Sigmoid colon (tissue), 7 donors: ENCODE results near the gene RIPK4. TPM values are rescaled to one million over a fixed set of nuclear protein-coding genes. Genes with fewer than 3 reads are reported as not detected.

Experiments used
- DNase-seq: peaks from one replicate; pipeline ENCODE4 v3.0.0-alpha.2; 2019
- H3K27ac ChIP-seq, 4 donors: fragments of 200-600 bp; sonication (generic); one replicate each; pipeline ENCODE4 v1.5.1; 2016 to 2019; ENCODE audit warnings: mild to moderate bottlenecking in 1 of 4
- H3K27me3 ChIP-seq, 3 donors: fragments of 200-600 bp; sonication (generic); one replicate each; pipeline ENCODE4 v1.5.1; 2019; ENCODE audit warnings: mild to moderate bottlenecking in 1 of 3
- H3K36me3 ChIP-seq, 4 donors: fragments of 200-600 bp; sonication (generic); one replicate each; pipeline ENCODE4 v1.5.1; 2016 to 2019
- H3K4me1 ChIP-seq, 4 donors: fragments of 200-600 bp; sonication (generic); one replicate each; pipeline ENCODE4 v1.5.1; 2017 to 2019
- H3K4me3 ChIP-seq, 4 donors: fragments of 200-600 bp; sonication (generic); one replicate each; pipeline ENCODE4 v1.5.1; 2017 to 2019; ENCODE audit warnings: mild to moderate bottlenecking in 2 of 4, moderate library complexity in 1 of 4
- H3K9me3 ChIP-seq, 4 donors: fragments of 200-600 bp in 3 of 4; sonication (generic) in 3 of 4; one replicate each; pipeline versions ENCODE4 v1.5.1 to v1.6.1; 2013 to 2019
- CTCF ChIP-seq, 4 experiments: fragments of 450-650 bp in 3 of 4; fragments of 200-600 bp in 1 of 4; IDR thresholded peaks; one replicate each; pipeline ENCODE4 v1.5.1; 2016 to 2019; ENCODE audit warnings: antibody characterized with exemption in 4 of 4, mild to moderate bottlenecking in 3 of 4, moderate library complexity in 2 of 4
- EP300 ChIP-seq, 4 donors: sonication (generic); formaldehyde crosslinking; IDR thresholded peaks; one replicate each; pipeline ENCODE4 v1.6.1; 2017; ENCODE audit warnings: antibody characterized with exemption in 4 of 4
- POLR2A ChIP-seq, 2 donors: fragments of 450-650 bp; IDR thresholded peaks; one replicate each; pipeline ENCODE4 v1.6.1; 2016; ENCODE audit warnings: antibody characterized with exemption in 2 of 2, mild to moderate bottlenecking in 2 of 2, moderate library complexity in 2 of 2
- POLR2AphosphoS5 ChIP-seq, 4 donors: sonication (generic); formaldehyde crosslinking; IDR thresholded peaks; one replicate each; pipeline ENCODE4 v1.6.1; 2017; ENCODE audit warnings: antibody characterized with exemption in 4 of 4
- WGBS, 2 donors: extraction: QIAGEN DNeasy Blood & Tissue Kit; methylation state at CpG; one replicate each; pipeline ENCODE4 v1.1.7; 2013; 5-methylcytosine and 5-hydroxymethylcytosine counted together
- intact Hi-C: fragments of 100-400 bp; cut with DNase I; formaldehyde crosslinking; loops from one replicate; pipeline ENCODE4 v1.15.1; 2023
- polyA plus RNA-seq, 3 donors: library from polyadenylated mRNA; stranded (reverse); fragments of 200-250 nt; gene quantifications; one replicate each; pipeline ENCODE4 v1.2.3, GENCODE V29; 2013
- total RNA-seq, 4 donors: library from RNA; depleted of rRNA; stranded (reverse); fragments of >200 nt; gene quantifications; one replicate each; pipeline ENCODE4 v1.1.0, GENCODE V29; 2016
- donor health status: healthy with polysubstance abuse.
- donor health status: Bipolar disorder and iron deficiency.
- donor health status: healthy.

The RIPK4 gene
- total and polyA plus RNA-seq, 7 donors = under 0.01 to 7.8 (median 0.54) TPM

GRCh38 chr21:41802198-41802584, 35.3 kb upstream of the RIPK4 start:
- H3K36me3 ChIP-seq = peaks cover 4 to 30% (median 10%) of the 10 kb centered on the region in 4 donors
- no peak for DNase-seq
- H3K9me3 ChIP-seq = no peaks in the 10 kb centered on the region
- TF ChIP-seq EP300 (IDR thresholded peaks at IDR 0.05) (no peak), POLR2A (IDR thresholded peaks at IDR 0.05) (no peak), POLR2AphosphoS5 (IDR thresholded peaks at IDR 0.05) (no peak), CTCF (IDR thresholded peaks at IDR 0.05) (no peak)
- H3K27ac ChIP-seq = peak overlapping the region in 2 of 4 donors; percentile 19 to 40
- intact Hi-C loops = no loop called here
- no peak overlapping the region for H3K4me3 ChIP-seq
- WGBS, 2 donors = 80% methylated on average over 5 of the region's 5 CpGs
- H3K4me1 ChIP-seq = peaks cover 0 to 17% (median 9%) of the 10 kb centered on the region in 4 donors
- no peaks in the 10 kb centered on the region for H3K27me3 ChIP-seq

GRCh38 chr21:41801321-41802197, 34.7 kb upstream of the RIPK4 start:
- DNase-seq = no peak
- Histone ChIP-seq H3K36me3 (peaks cover 4 to 30% (median 10%) of the 10 kb centered on the region in 4 donors), H3K4me1 (peaks cover 0 to 17% (median 9%) of the 10 kb centered on the region in 4 donors), H3K27ac (no peak overlapping the region), H3K4me3 (no peak overlapping the region), H3K9me3 (no peaks in the 10 kb centered on the region), H3K27me3 (no peaks in the 10 kb centered on the region)
- no peak for TF ChIP-seq CTCF (IDR thresholded peaks at IDR 0.05)
- no peak for TF ChIP-seq POLR2AphosphoS5 (IDR thresholded peaks at IDR 0.05)
- TF ChIP-seq POLR2A (IDR thresholded peaks at IDR 0.05) = no peak
- TF ChIP-seq EP300 (IDR thresholded peaks at IDR 0.05) = no peak
- WGBS, 2 donors = 89 to 92% methylated on average over 32 of the region's 32 CpGs
- intact Hi-C loops = no loop called here

GRCh38 chr21:41800425-41801320, 33.8 kb upstream of the RIPK4 start:
- H3K9me3 ChIP-seq = no peaks in the 10 kb centered on the region
- H3K4me3 ChIP-seq = no peak overlapping the region
- intact Hi-C loops = no loop called here
- peaks cover 4 to 30% (median 10%) of the 10 kb centered on the region in 4 donors for H3K36me3 ChIP-seq
- DNase-seq = no peak
- H3K27ac ChIP-seq = no peak overlapping the region
- no peak for TF ChIP-seq POLR2A (IDR thresholded peaks at IDR 0.05)
- TF ChIP-seq CTCF (IDR thresholded peaks at IDR 0.05) = no peak
- no peak for TF ChIP-seq POLR2AphosphoS5 (IDR thresholded peaks at IDR 0.05)
- TF ChIP-seq EP300 (IDR thresholded peaks at IDR 0.05) = no peak
- no peaks in the 10 kb centered on the region for H3K27me3 ChIP-seq
- peaks cover 0 to 17% (median 9%) of the 10 kb centered on the region in 4 donors for H3K4me1 ChIP-seq
- 87 to 91% methylated on average over 24 of the region's 24 CpGs for WGBS, 2 donors

- intact Hi-C loops = no loop called here
- Histone ChIP-seq H3K36me3 (peaks cover 4 to 30% (median 10%) of the 10 kb centered on the region in 4 donors), H3K4me1 (peaks cover 0 to 17% (median 9%) of the 10 kb centered on the region in 4 donors), H3K27me3 (no peaks in the 10 kb centered on the region), H3K27ac (no peak overlapping the region), H3K4me3 (no peak overlapping the region), H3K9me3 (no peaks in the 10 kb centered on the region)
- 93 to 94% methylated on average over 7 of the region's 7 CpGs for WGBS, 2 donors
- DNase-seq = no peak
- TF ChIP-seq EP300 (IDR thresholded peaks at IDR 0.05) = no peak
- no peak for TF ChIP-seq POLR2A (IDR thresholded peaks at IDR 0.05)
- no peak for TF ChIP-seq CTCF (IDR thresholded peaks at IDR 0.05)
- no peak for TF ChIP-seq POLR2AphosphoS5 (IDR thresholded peaks at IDR 0.05)
Observed at GRCh38 chr21:41799763-41800162, 32.9 kb upstream of the RIPK4 start.
